Neuronal stem cell (in vitro differentiated cells): ENCODE results near the gene APELA.

ENCODE experiments used
- DNase-seq: peaks from one replicate; pipeline ENCODE4 v3.0.0-alpha.2; 2013; ENCODE audit warnings: low spot score
- H2AFZ ChIP-seq: one replicate; pipeline ENCODE4 v1.6.1; 2013; ENCODE audit warnings: mild to moderate bottlenecking, low read length, inconsistent platforms
- H2AK5ac ChIP-seq: 2 replicates; pipeline ENCODE4 v1.6.1; 2013; ENCODE audit warnings: low read depth, mild to moderate bottlenecking, inconsistent platforms, low read length, moderate library complexity, mixed read lengths
- H2BK120ac ChIP-seq: 2 replicates; pipeline ENCODE4 v1.6.1; 2013; ENCODE audit warnings: low read depth, mild to moderate bottlenecking, inconsistent platforms, low read length, moderate library complexity, mixed read lengths
- H2BK12ac ChIP-seq: one replicate; pipeline ENCODE4 v1.6.1; 2013; ENCODE audit warnings: low read length, inconsistent platforms
- H2BK15ac ChIP-seq: 2 replicates; pipeline ENCODE4 v1.6.1; 2013; ENCODE audit warnings: mild to moderate bottlenecking, low read length, inconsistent platforms, mixed read lengths
- H2BK5ac ChIP-seq: one replicate; pipeline ENCODE4 v1.6.1; 2013; ENCODE audit warnings: inconsistent platforms, mild to moderate bottlenecking, low read length, moderate library complexity
- H3K14ac ChIP-seq: one replicate; pipeline ENCODE4 v1.6.1; 2013; ENCODE audit warnings: low read length, inconsistent platforms
- H3K18ac ChIP-seq: 2 replicates; pipeline ENCODE4 v1.6.1; 2013; ENCODE audit warnings: low read length, inconsistent platforms
- H3K23ac ChIP-seq: 2 replicates; pipeline ENCODE4 v1.6.1; 2013; ENCODE audit warnings: low read depth, mild to moderate bottlenecking, mixed read lengths, low read length, inconsistent platforms; ENCODE audit not compliant: poor library complexity
- H3K27ac ChIP-seq: replicated peaks from 3 replicates; pipeline ENCODE4 v1.5.1; 2013; ENCODE audit warnings: low read length, inconsistent platforms
- H3K27me3 ChIP-seq, 3 experiments: 2 replicates each; pipeline ENCODE4 v1.6.1; 2013; ENCODE audit warnings: low read length in 3 of 3, mild to moderate bottlenecking in 2 of 3, inconsistent platforms in 1 of 3, low read depth in 1 of 3, mixed read lengths in 1 of 3, moderate library complexity in 1 of 3; ENCODE audit not compliant: control insufficient read depth in 3 of 3, insufficient read depth in 3 of 3
- H3K36me3 ChIP-seq, 2 donors: replicated peaks in 1 of 2; 2 replicates each; pipeline ENCODE4 v1.6.1; 2013; ENCODE audit warnings: low read length in 2 of 2; ENCODE audit not compliant: control insufficient read depth in 2 of 2, insufficient read depth in 2 of 2
- H3K4ac ChIP-seq: 2 replicates; pipeline ENCODE4 v1.6.1; 2013; ENCODE audit warnings: inconsistent platforms, mild to moderate bottlenecking, low read length, moderate library complexity
- H3K4me1 ChIP-seq, 2 donors: 1 replicate in 1 of 2; 2 replicates in 1 of 2; pipeline ENCODE4 v1.6.1; 2013; ENCODE audit warnings: low read length in 2 of 2, low read depth in 1 of 2; ENCODE audit not compliant: control insufficient read depth in 2 of 2, insufficient read depth in 1 of 2
- H3K4me2 ChIP-seq: one replicate; pipeline ENCODE4 v1.6.1; 2013; ENCODE audit warnings: mild to moderate bottlenecking, low read length, inconsistent platforms; ENCODE audit not compliant: insufficient read depth, poor library complexity, severe bottlenecking
- H3K4me3 ChIP-seq, 2 donors: 2 replicates each; pipeline ENCODE4 v1.5.1; 2013; ENCODE audit warnings: low read length in 2 of 2, mild to moderate bottlenecking in 2 of 2, inconsistent platforms in 1 of 2, moderate library complexity in 1 of 2
- H3K79me1 ChIP-seq: one replicate; pipeline ENCODE4 v1.6.1; 2013; ENCODE audit warnings: low read depth, mild to moderate bottlenecking, inconsistent platforms, low read length, moderate library complexity
- H3K9ac ChIP-seq: one replicate; pipeline ENCODE4 v1.6.1; 2013; ENCODE audit warnings: mild to moderate bottlenecking, low read depth, low read length, inconsistent platforms; ENCODE audit not compliant: poor library complexity
- H3K9me3 ChIP-seq, 2 donors: replicated peaks in 1 of 2; 2 replicates each; pipeline versions ENCODE3 to v1.6.1; 2013; ENCODE audit warnings: low read length in 2 of 2, mild to moderate bottlenecking in 2 of 2, inconsistent platforms in 1 of 2, low read depth in 1 of 2, mixed read lengths in 1 of 2, moderate library complexity in 1 of 2; ENCODE audit not compliant: control insufficient read depth in 2 of 2, insufficient read depth in 1 of 2
- H4K8ac ChIP-seq: one replicate; pipeline ENCODE4 v1.6.1; 2013; ENCODE audit warnings: low read depth, mild to moderate bottlenecking, inconsistent platforms, low read length, moderate library complexity
- H4K91ac ChIP-seq: one replicate; pipeline ENCODE4 v1.6.1; 2013; ENCODE audit warnings: low read length, low read depth, mild to moderate bottlenecking, inconsistent platforms; ENCODE audit not compliant: poor library complexity
- WGBS, 2 donors: extraction: QIAGEN DNeasy Blood & Tissue Kit; methylation state at CpG; one replicate each; pipeline ENCODE4 v1.1.7; 2013; ENCODE audit warnings: missing lambda C conversion rate in 2 of 2, mixed read lengths in 1 of 2; ENCODE audit not compliant: insufficient read length in 2 of 2, insufficient replicate concordance in 1 of 2; ENCODE audit errors: extremely low coverage in 2 of 2; 5-methylcytosine and 5-hydroxymethylcytosine counted together

The APELA gene

DNA sequence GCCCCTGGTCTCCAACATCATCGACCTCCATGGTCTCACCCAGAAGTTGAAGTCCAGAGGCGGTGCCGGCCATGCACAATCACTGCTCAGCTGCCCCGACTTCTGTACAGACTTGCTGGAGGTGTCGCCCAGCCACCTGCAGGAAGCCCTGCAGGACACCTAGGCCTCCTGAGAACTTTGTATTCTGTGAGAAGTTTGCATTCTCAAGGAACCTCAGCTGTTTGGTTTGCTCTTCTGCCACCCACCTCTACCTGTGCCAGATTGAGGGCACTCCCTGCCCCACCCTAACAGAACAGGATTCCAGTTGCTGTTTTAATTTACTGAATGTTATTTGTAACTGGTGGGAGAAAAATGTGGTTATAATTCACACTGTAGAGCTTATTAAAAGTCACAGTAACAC, 53.7 kb downstream of the APELA start:
- H3K4me3 ChIP-seq: no peak overlapping the region
- H3K27ac ChIP-seq: no peak overlapping the region
- no CpG with 5 or more reads among the region's 5 CpGs for WGBS, 2 donors
- no peak overlapping the region for H3K4ac ChIP-seq
- no peak overlapping the region for H2AFZ ChIP-seq
- no peak overlapping the region for H2BK5ac ChIP-seq
- no peak overlapping the region for H3K9ac ChIP-seq
- no peaks in the 10 kb centered on the region for H3K79me1 ChIP-seq
- no peak overlapping the region for H3K4me2 ChIP-seq
- DNase-seq: no peak
- no peaks in the 10 kb centered on the region for H3K27me3 ChIP-seq
- no peak overlapping the region for H2AK5ac ChIP-seq
- H3K4me1 ChIP-seq: no peaks in the 10 kb centered on the region
- no peak overlapping the region for H3K23ac ChIP-seq
- peak overlapping the region; percentile 56 for H3K18ac ChIP-seq
- no peak overlapping the region for H2BK12ac ChIP-seq
- H2BK15ac ChIP-seq: no peak overlapping the region
- no peak overlapping the region for H3K14ac ChIP-seq
- no peak overlapping the region for H4K91ac ChIP-seq
- H2BK120ac ChIP-seq: no peak overlapping the region
- no peaks in the 10 kb centered on the region for H3K36me3 ChIP-seq
- no peaks in the 10 kb centered on the region for H3K9me3 ChIP-seq
- H4K8ac ChIP-seq: no peak overlapping the region

DNA sequence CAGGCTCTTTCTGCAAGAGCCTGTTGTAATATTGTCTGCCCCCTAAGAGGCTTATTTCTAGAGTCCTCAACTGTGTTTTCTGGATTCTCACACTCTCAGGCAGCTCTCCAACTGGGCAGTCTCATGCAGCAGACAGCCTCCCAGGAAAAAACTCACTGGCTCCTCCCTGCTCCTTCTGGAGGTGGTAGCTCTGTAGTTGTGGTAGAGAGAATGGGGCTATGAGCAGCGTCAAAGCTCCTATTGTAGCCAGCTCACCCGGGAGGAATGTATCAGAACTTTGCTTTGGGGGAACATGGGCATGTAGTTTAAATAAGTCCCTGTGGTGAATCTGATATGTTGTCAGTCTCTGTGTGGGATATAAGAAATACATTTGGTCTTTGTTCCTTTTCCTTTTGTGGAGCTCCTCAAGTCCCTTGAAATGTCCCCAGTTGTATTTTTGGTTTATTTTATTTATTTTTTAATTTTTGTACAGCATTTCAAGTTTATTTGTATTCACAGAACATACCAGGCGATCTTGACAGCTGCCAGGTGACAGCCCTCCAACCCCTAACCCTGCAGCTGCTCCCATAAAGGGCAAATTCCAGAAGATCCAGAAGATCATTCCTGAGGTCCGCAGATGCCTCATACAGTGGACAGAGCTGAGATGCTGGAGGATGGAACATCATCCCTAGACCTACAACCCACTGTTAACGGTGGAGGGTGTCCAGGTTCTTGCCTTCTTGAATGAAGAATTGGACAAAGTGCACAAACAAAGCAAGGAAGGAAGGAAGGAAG, 54.8 kb downstream of the APELA start:
- no peak overlapping the region for H3K4me2 ChIP-seq
- no peak overlapping the region for H4K8ac ChIP-seq
- no peak overlapping the region for H3K4ac ChIP-seq
- no peaks in the 10 kb centered on the region for H3K27me3 ChIP-seq
- no peak overlapping the region for H2BK5ac ChIP-seq
- H4K91ac ChIP-seq: no peak overlapping the region
- no peak overlapping the region for H3K27ac ChIP-seq
- H3K4me3 ChIP-seq: no peak overlapping the region
- no peak overlapping the region for H3K9ac ChIP-seq
- no peak overlapping the region for H3K23ac ChIP-seq
- no peaks in the 10 kb centered on the region for H3K4me1 ChIP-seq
- H3K79me1 ChIP-seq: no peaks in the 10 kb centered on the region
- H3K18ac ChIP-seq: no peak overlapping the region
- no peak overlapping the region for H2BK12ac ChIP-seq
- no peak overlapping the region for H2BK120ac ChIP-seq
- no peak overlapping the region for H3K14ac ChIP-seq
- H2BK15ac ChIP-seq: no peak overlapping the region
- no peaks in the 10 kb centered on the region for H3K36me3 ChIP-seq
- H2AFZ ChIP-seq: no peak overlapping the region
- no peaks in the 10 kb centered on the region for H3K9me3 ChIP-seq
- WGBS, 2 donors: no CpG with 5 or more reads among the region's 5 CpGs
- H2AK5ac ChIP-seq: no peak overlapping the region
- no peak for DNase-seq

DNA sequence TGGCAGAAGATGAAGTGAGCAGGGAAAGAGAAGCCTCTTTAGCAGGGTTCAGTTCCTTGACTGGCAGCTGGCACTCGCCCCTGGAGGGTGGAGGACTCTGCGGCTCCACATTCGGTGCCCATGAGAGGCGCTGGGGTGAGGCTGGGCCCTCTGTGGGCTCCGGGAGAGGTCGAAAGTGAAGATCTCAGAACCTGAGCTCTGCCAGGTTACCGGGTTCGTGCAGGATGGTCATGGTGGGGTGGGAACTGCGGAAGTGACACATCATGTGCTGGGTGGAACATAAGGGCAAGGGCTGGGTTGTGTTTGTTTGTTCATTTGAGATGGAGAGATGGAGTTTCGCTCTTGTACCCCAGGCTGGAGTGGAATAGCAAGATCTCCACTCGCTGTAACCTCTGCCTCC, 56.3 kb downstream of the APELA start:
- WGBS, 2 donors: no CpG with 5 or more reads among the region's 11 CpGs
- H2AFZ ChIP-seq: no peak overlapping the region

DNA sequence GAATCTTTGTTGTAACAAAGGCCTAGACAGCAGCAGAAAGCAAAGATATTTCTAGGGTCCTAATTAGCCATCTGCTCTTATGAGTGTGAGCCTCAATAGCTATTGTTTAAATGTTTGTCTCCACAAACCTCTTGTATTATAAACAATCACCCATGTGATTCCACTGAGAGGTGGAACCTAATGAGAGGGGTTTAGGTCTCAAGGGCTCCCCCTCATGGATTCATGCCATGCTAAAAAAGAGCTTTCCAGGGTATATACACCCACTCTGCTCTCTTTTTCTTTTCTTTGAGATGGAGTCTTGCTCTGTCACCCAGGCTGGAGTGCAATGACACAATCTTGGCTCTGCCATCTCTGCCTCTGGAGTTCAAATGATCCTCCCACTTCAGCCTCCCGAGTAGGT, 58.4 kb downstream of the APELA start:
- Histone ChIP-seq H4K91ac (no peak overlapping the region), H2AK5ac (no peak overlapping the region), H3K27ac (no peak overlapping the region), H3K79me1 (no peaks in the 10 kb centered on the region), H3K27me3 (no peaks in the 10 kb centered on the region), H3K9me3 (no peaks in the 10 kb centered on the region), H3K4me2 (no peak overlapping the region), H2BK120ac (no peak overlapping the region), H2BK15ac (no peak overlapping the region), H2BK12ac (no peak overlapping the region), H3K18ac (no peak overlapping the region), H3K4me1 (peaks cover 0 to 4% of the 10 kb centered on the region in 2 donors), H3K36me3 (no peaks in the 10 kb centered on the region), H3K23ac (no peak overlapping the region), H3K4me3 (no peak overlapping the region), H4K8ac (no peak overlapping the region), H3K9ac (no peak overlapping the region), H2AFZ (no peak overlapping the region), H3K4ac (no peak overlapping the region), H3K14ac (no peak overlapping the region), H2BK5ac (no peak overlapping the region)
- WGBS, 2 donors: no CpG with 5 or more reads among the region's 1 CpG
- DNase-seq: no peak

More for the DNA sequence above, 56.3 kb downstream of the APELA start:
- H2BK15ac ChIP-seq: peak overlapping the region; percentile 50
- peak overlapping the region; percentile 53 for H2AK5ac ChIP-seq
- DNase-seq: no peak
- no peak overlapping the region for H3K23ac ChIP-seq
- H4K91ac ChIP-seq: no peak overlapping the region
- H2BK120ac ChIP-seq: no peak overlapping the region
- no peak overlapping the region for H3K14ac ChIP-seq
- no peak overlapping the region for H3K27ac ChIP-seq
- no peak overlapping the region for H3K4me2 ChIP-seq
- no peak overlapping the region for H3K9ac ChIP-seq
- H3K36me3 ChIP-seq: no peaks in the 10 kb centered on the region
- H3K27me3 ChIP-seq: no peaks in the 10 kb centered on the region
- no peaks in the 10 kb centered on the region for H3K79me1 ChIP-seq
- peaks cover 0 to 3% of the 10 kb centered on the region in 2 donors for H3K4me1 ChIP-seq
- H2BK12ac ChIP-seq: no peak overlapping the region
- H4K8ac ChIP-seq: no peak overlapping the region
- peak overlapping the region; percentile 51 for H3K18ac ChIP-seq
- H3K4me3 ChIP-seq: no peak overlapping the region
- H2BK5ac ChIP-seq: no peak overlapping the region
- no peak overlapping the region for H3K4ac ChIP-seq
- H3K9me3 ChIP-seq: no peaks in the 10 kb centered on the region
